ENCODE data around the gene C1QL1.

C1QL1 gene

GRCh38 chr17:44977065-44977464, 9.0 kb upstream of the C1QL1 start:
- POLR2A ChIA-PET: no interaction called here
- CTCF ChIA-PET: interaction anchor here (0.9 to 1.5 kb wide), 6 partner anchors 15 to 158 kb away, joined by 3 read pairs; partner anchors contain the start of gene ACBD4
- DNase-seq (ENCODE audit: low read depth, low spot score): no peak
- no peak overlapping the region for H3K4me3 ChIP-seq (ENCODE audit: low read depth, low read length)
- TF ChIP-seq CTCF (IDR thresholded peaks at IDR 0.05; ENCODE audit: insufficient read depth, low read length, missing control alignments): no peak

DNA sequence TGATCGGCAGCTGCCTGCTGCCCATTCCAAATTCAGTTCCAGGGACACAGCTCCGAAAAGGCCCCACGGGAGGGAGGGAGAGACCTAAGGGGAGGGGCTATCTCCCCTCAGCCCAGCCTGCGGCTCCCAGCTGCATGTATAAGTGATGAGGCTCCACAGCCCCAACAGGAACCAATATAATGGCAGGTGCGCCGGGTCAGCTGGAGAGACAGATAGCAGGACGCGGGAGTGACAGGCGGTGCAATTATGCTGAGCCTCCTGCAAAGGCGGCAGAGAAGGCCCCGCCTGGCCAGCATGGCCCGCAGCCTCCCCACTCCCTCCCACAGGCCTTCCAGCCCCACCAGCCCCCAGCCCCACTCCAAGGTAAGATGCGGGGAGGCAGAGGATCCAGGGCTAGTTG, 8.1 kb upstream of the C1QL1 start:
- POLR2A ChIA-PET: interaction anchor here (1.3 kb wide), 1 partner anchor 44 kb away, joined by 3 read pairs; no protein-coding TSS in a partner anchor
- no peak for TF ChIP-seq CTCF (IDR thresholded peaks at IDR 0.05; ENCODE audit: insufficient read depth, low read length, missing control alignments)
- no peak for DNase-seq (ENCODE audit: low read depth, low spot score)
- CTCF ChIA-PET: interaction anchor here (0.9 to 1.5 kb wide), 2 partner anchors 27 to 46 kb away, joined by 3 read pairs; no protein-coding TSS in a partner anchor
- H3K4me3 ChIP-seq (ENCODE audit: low read depth, low read length): no peak overlapping the region

- no peak overlapping the region for H3K4me3 ChIP-seq (ENCODE audit: low read depth, low read length)
- CTCF ChIA-PET: interaction anchor here (1.2 kb wide), 1 partner anchor 47 kb away, joined by 3 read pairs; no protein-coding TSS in a partner anchor
- POLR2A ChIA-PET: no interaction called here
- no peak for TF ChIP-seq CTCF (IDR thresholded peaks at IDR 0.05; ENCODE audit: insufficient read depth, low read length, missing control alignments)
- DNase-seq (ENCODE audit: low read depth, low spot score): no peak
Observed at GRCh38 chr17:44972953-44973352, 4.8 kb upstream of the C1QL1 start.

DNA sequence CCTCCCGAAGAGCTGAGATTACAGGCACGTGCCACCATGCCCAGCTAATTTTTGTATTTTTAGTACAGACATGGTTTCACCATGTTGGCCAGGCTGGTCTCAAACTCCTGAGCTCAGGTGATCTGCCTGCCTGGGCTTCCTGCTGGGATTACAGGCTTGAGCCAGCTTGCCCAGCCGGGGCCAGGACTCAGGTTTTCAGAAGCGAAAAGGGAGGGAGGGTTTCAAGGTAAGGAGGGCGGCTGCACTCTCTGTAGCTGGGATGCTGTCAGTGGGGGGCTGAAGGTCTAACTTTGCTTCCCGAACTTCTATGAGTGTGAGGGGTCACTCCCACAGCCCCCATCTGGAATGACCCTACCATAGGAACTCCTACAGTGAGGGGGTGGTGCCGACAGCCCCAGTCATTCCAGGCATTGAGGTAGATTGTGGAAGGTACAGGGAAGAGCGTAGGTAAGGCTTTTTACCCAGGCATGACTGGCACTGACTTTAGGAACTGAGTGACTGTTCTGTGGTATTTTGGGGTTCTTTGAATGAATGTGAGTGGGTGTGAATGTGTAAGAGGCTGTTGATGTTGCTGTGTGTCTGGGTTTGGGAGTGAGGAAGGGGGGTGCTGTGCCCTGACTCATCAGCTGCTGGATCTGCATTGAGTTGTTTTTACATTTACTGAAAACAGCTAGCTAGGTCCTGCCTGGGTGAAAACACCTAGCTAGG, 3.8 kb upstream of the C1QL1 start:
- CTCF ChIA-PET: interaction anchor here (0.7 to 1.1 kb wide), 3 partner anchors 32 to 196 kb away, joined by 3 to 4 read pairs (median 3); no protein-coding TSS in a partner anchor
- DNase-seq (ENCODE audit: low read depth, low spot score): peak; percentile 17
- no peak overlapping the region for H3K4me3 ChIP-seq (ENCODE audit: low read depth, low read length)
- TF ChIP-seq CTCF (IDR thresholded peaks at IDR 0.05; ENCODE audit: insufficient read depth, low read length, missing control alignments): no peak
- POLR2A ChIA-PET: no interaction called here

GRCh38 chr17:44970136-44970741, 2.1 kb upstream of the C1QL1 start:
- DNase-seq (ENCODE audit: low read depth, low spot score): no peak
- H3K4me3 ChIP-seq (ENCODE audit: low read depth, low read length): peak overlapping the region; percentile 57
- TF ChIP-seq CTCF (IDR thresholded peaks at IDR 0.05; ENCODE audit: insufficient read depth, low read length, missing control alignments): no peak
- POLR2A ChIA-PET: no interaction called here
- CTCF ChIA-PET: interaction anchor here (1.1 to 1.4 kb wide), 3 partner anchors 17 to 165 kb away, joined by 3 to 5 read pairs (median 3); partner anchors contain the start of gene ACBD4

DNA sequence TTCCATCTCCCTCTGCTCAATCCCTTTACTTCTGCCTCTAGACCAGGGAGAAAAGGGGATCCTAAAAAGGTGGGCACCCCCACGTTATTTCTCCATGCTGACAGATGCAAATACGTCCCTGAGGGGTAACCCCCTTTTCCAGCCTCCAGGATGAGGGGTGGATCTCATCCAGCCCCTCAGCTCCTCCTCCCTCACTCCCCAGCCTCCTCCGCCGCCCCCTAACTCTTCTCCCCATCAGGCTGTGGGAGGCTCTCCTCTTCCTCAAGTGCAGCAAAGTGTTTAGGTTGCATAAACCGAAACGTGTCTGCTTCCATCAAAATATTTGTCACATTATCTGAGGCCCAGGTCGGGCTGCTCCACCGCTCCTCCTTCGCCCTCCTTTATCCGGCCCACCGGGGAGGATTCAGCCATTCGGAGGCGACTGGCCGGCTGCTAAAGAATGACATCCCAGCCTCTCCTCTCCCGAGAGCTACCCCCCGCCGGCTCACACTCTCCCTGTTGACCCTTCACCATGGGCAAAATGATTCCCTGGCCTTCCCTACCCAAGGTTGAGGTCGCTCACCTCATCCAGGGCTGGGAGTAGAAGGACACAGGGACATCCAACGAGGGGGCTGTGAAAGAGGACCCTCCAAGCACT, 1.2 kb upstream of the C1QL1 start:
- DNase-seq (ENCODE audit: low read depth, low spot score): no peak
- no peak for TF ChIP-seq CTCF (IDR thresholded peaks at IDR 0.05; ENCODE audit: insufficient read depth, low read length, missing control alignments)
- POLR2A ChIA-PET: interaction anchor here (0.6 kb wide), 1 partner anchor 95 kb away, joined by 3 read pairs; no protein-coding TSS in a partner anchor
- no peak overlapping the region for H3K4me3 ChIP-seq (ENCODE audit: low read depth, low read length)
- CTCF ChIA-PET: interaction anchor here (0.6 to 1.4 kb wide), 4 partner anchors 48 to 129 kb away, joined by 3 to 4 read pairs (median 3); no protein-coding TSS in a partner anchor

Measured in AG04449 (cell line).